NCI-H82 treated with DMSO at 0.1 percent for 48 hours (cell line): ENCODE measurements around the gene HLA-DQA2.
"Not testable (repeated sequence)": the region's sequence is repeated elsewhere in the genome, so short reads cannot be mapped to it uniquely, and the experiment has no call there.

Experiments used
- DNase-seq: peaks from one replicate; lab custom pipeline; 2025; ENCODE audit not compliant: unreplicated experiment; lab: John Stamatoyannopoulos, UW

Gene HLA-DQA2

DNA sequence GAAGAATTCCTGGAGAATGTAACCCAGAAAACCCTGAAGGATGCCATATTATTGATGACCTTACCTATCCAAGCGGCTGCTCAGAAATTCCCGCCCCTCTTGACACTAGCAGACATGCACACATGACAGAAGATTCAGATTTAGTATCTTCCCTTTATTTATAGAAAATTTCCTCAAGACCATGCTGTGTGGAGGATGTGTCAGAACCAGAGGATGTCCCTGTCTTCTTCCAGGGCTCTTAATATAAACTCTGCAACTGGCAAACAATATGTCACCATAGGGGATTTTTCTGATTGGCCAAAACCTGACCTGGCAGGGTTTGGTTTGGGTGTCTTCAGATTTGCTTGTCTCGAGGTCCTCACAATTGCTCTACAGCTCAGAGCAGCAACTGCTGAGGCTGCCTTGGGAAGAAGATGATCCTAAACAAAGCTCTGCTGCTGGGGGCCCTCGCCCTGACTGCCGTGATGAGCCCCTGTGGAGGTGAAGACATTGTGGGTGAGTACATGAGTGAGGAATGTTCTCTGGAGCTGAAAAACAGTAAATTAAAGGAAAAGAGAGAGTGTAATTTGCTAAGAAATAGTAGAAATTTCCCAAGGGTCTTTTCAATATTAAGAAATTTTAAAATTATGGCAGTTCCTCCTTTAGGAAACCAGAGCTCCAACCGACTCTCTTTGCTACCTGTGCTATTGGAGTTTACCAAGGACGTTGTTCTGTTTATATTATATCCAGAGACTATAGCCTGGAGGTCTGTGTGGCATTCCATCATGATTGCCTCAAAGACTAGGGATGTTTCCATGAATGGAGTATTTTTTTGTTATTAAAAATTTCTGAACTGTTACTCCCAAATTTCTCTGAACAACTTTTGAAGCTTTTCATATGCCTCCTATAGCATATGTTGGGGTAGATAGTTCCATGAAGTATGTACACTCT, at the start of gene HLA-DQA2:
TSS of gene HLA-DQA2 (plus strand) at position 361 of the 930 bp plus-strand sequence. CDS start at position 414, 53 bp downstream.
- DNase-seq: no peak

DNA sequence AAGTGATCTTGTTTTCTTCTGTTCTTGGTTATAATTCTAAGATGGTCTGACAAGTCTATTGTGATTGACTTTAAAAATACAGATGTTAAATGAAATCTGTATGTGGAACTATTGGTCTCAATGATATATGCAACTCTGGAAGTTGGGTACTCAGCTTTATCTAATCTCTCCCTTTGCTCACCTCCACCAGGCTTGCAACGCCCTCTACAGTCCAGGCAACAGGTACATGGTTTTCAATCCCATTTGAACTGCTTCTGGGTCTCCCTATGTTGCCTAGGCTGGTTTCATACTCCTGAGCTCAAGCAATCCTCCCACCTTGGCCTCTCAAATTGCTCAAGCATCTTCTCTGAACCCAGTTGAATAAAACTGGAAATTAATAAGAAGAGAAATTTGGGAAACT, 49.2 kb upstream of the HLA-DQA2 start:
- peak; percentile 20 for DNase-seq

DNA sequence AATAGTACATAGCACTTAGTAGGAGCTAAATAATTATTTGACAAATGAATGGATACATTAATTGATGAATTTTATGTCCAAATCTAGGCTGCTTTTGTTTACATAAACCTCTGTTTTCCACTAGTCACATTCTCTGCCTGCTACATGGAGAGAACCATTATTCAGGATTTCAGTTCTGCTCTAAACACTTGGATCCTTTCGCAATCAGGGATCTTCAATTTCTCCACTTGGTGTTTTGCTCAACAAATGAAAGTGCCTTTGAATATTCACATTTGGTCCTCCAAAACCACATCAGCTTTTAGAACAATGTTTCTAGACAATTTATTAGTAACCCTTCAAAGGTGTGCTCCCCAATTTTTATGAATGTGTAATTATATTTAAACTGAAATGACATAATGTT, 44.2 kb upstream of the HLA-DQA2 start:
- no peak for DNase-seq

DNA sequence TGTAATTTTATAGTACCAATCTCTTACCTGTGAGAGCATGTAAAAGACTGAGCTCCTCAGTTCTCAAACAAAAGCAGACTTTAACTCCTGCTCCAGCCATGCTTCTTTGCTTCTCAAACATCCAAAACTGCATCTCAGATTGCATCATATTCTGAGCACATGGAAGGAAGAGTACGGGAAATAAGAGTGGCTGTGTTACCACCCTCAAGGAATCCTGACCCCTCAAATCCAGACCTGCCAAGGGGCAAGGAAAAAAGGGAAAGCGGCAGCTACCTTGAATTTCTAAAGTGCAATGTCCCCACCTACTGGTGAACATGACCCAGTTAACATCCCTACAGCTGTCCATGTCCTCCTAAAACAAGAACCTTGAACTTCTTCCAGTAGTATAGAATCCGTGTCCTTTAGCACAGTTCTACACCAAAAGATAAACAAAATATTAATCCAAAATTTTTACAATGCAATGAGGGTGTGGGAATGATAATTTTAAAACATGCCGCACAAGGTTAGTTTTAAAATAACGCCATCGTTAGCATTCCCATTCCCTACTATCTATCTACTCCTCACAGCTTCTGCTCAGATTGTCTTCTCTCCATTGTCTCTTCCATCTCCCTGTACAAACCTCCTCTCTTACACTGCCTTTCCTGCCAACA, 40.7 kb upstream of the HLA-DQA2 start:
- peak; percentile 54 for DNase-seq

DNA sequence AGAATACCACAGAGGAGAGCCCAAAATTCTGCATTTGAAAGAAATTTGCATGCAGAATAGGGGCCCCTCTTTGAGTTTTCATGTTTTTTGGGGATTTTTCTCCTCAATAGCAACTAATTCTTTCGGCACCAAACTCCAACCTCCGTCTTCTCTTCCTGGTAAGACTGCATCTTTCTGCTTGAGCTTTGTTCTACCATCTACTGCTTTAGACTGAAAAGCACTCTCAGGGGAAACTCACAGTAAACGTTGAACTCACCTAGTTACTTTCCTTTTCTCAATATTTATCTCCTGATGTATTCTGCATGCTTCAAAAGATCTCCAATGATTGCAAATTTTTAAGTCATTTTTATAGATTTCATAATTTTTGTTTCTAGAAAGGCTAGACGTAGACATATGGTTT, 37.8 kb upstream of the HLA-DQA2 start:
- no peak for DNase-seq

DNA sequence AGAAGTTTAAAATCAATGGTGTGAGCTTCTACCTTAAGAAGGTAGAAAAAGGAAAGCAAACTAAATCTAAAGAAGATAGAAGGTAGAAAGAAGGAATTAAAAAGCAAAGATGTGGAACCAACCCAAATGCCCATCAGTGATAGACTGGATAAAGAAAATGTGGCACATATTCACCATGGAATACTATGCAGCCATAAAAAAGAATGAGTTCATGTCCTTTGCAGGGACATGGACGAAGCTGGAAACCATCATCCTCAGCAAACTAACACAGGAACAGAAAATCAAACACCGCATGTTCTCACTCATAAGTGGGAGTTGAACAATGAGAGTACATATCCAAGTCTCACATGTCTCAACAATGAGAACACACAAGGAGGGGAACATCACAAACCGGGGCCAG, 36.0 kb upstream of the HLA-DQA2 start:
- DNase-seq: not testable (repeated sequence)

DNA sequence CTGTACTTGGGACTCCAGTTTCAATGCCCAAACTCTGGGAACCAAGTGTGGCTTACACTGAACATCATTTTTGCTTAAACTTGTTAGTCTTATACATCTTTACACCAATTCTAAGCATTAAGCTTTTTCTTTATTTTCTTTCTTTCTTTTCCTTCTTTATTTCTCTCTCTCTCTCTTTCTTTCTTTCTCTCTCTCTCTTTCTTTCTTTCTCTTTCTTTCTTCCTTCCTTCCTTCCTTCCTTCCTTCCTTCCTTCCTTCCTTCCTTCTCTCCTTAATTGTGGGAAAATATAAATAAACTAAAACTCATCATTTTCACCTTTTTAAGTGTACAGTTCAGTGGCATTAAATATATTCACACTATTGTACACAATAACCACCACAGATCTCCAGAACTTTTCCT, 31.6 kb upstream of the HLA-DQA2 start:
- DNase-seq: no peak

DNA sequence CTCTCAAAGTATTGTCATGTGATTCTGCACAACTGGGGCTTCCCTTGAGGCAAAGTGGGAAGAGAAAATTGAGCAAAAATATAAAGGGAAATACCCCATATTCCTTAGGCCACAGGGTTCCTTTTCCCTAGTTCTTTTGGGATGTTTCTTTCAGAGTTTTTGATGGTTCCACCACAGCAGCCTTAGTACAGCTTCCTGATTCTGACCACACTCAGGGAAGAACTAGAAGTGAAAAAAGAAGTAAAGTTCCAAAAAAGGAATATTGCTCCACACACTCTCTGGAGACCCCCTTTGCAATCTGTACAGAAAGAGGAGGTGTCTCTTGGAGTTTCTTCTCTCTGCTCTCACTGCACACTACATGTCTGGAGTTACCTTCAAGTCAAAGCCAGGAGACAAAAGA, 27.9 kb upstream of the HLA-DQA2 start:
- no peak for DNase-seq

DNA sequence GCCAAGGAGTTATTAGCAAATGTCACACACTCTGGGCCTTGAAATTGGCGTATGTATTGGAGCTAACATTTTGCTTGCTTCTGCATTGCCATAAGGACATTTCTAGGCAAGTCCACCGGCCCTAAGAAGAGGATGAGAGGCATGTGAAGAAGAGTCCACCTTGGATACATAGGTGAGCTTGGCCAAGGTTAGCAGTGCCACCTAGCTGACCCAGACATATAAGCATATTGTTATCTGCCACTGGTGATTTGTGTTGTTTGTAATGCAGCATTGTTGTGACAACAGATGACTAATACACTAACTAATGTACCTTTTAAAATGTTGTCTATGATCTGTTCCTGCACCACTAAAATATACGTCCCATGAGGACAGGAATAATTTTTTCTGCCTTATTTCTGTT, 24.8 kb upstream of the HLA-DQA2 start:
- no peak for DNase-seq

DNA sequence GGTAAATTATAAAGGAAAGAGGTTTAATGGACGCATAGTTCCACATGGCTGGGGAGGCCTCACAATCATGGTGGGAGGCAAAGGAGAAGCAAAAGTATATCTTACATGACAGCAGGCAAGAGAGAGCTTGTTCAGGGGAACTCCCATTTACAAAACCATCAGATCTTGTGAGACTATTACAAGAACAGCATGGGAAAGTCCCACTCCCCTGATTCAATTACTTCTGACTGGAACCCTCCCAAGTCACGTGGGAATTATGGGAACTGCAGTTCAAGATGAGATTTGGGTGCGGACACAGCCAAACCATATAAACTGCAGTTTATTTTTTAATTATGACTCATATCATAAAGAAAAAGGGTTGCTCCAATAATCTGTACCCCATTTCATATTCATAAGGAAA, 22.3 kb upstream of the HLA-DQA2 start:
- DNase-seq: no peak

DNA sequence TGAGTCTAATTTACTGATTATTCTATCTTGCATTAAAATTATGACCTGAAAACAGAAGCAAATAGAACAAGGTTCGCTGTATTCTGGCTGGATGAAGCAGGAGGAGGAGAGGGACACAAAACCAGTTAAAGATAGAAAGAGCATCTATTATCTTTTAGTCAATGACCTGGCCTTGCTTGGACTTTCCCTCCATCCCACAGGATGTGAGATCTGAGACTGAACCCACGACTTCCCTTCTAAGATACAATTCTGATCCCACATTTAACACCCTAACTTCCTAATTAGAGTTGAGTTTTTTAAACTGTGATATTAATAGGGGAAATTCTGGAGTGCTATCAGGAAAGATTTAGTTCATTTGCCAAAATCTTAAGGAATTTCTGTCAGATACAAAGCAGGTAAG, 3.1 kb upstream of the HLA-DQA2 start:
- no peak for DNase-seq

DNA sequence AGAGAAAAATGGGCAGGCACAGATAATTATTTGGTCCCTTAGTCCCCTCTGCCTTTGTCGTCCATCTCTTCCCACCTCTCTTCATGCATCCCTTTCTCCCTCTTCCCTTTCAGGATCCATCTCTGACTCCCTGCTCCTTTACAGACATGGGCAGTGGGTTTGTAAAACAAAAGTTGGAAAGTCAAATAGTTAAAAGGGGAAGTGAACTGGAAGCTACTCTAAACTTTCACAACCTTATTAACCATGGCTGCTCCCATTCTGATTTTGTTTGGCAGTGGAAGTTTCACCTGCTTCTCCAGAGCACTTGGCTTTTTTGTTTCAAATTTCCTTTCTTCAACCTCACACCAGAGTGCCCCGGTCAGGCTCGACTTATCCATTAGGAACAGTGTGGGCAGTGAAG, 1.2 kb downstream of the HLA-DQA2 start:
- no peak for DNase-seq

DNA sequence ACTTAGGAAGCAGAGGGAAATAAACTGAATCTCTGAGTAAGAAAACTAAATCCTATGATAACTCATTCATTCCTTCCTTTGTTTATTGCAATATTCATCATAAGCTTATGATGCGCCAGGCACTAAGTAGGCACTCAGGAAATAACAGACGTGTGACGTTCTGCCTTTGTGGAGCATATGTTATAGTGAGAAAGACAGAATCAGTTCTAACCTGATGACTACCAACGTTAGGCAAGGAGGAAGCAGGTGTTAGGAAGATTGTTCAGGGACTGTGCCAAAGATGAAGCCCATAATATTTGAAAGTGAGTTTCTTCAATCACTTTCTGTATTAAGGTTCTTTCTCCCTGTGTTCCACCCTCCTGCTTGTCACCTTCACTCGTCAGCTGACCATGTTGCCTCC, 3.6 kb downstream of the HLA-DQA2 start:
- DNase-seq: no peak

DNA sequence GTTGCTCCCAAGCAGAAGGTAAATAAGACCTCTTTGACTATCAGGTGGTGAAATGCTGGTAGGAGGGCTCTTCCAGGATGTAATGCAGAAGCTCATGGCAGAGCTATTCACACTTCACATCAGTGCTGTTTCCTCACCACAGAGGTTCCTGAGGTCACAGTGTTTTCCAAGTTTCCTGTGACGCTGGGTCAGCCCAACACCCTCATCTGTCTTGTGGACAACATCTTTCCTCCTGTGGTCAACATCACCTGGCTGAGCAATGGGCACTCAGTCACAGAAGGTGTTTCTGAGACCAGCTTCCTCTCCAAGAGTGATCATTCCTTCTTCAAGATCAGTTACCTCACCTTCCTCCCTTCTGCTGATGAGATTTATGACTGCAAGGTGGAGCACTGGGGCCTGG, 4.5 kb downstream of the HLA-DQA2 start:
- DNase-seq: not testable (repeated sequence)

DNA sequence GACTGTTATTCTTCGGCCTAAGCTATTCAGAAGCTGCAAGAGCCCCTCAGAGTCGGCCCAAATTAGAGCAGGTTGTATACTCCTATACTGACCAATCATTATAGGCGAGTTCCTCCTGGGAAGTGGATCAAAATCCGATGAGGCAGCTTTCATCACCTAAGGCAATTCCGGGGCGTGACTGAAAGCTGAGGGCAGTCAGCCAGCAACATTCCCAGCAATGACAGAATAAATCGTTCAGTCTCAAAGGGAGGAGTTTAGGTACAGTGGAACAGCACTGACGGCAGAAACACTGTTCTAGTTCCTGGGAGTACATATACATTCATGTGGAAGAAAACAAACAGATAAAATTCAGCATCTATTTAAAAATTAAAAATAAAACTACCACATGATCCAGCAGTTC, 11.4 kb downstream of the HLA-DQA2 start:
- no peak for DNase-seq

DNA sequence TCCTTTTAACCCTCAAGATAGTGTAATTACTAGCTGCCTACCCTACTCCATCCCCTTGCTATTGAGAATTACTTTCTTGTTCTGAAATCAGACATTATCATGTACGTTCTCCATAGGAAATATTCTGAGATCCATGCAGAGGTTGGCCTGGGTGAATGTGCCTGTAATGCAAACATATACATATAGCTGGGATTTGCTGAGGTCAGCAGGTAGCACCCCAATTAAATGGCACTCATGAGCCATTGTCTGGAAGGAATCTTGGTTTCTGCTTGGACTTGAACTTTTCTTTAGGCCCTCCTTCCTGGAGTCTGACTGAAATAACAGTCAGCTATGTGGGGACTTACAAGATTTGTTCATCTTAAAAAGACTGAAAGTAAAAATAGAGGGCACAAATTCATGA, 18.5 kb downstream of the HLA-DQA2 start:
- DNase-seq: no peak

DNA sequence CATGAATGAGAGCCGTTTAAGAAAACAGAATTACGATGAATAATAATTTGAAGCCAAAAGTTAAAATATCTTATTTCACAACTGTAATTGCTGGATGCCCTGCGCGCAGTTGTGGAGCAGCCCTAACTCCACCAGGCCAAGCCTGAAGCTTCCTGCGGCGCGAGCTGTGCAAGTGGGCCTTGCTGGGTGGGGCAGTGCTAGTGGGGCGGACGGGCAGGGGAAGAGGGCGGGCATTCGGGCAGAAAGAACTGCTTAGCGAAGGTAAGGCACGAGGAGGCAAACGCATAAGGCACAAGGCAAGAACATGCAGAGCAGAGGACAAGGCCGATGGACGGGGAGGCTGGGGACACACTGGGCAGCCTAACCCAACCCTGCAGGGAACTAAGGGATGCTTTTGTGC, 19.9 kb downstream of the HLA-DQA2 start:
- no peak for DNase-seq

DNA sequence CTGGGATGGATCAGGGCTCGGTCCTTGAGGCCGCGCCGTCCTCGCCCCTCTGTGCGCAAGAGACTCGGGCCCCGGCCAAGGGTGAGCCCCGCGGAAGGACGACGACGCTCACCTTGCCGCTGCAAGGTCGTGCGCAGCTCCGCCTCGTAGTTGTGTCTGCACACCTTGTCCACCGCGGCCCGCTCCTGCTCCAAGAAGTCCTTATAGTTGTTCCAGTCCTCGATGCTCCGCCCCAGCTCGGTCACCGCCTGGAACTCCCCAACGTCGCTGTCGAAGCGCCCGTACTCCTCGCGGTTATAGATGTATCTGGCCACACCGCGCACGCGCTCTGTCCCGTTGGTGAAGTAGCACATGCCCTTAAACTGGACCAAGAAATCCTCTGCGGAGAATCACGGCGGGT, 20.4 kb downstream of the HLA-DQA2 start:
- DNase-seq: no peak

DNA sequence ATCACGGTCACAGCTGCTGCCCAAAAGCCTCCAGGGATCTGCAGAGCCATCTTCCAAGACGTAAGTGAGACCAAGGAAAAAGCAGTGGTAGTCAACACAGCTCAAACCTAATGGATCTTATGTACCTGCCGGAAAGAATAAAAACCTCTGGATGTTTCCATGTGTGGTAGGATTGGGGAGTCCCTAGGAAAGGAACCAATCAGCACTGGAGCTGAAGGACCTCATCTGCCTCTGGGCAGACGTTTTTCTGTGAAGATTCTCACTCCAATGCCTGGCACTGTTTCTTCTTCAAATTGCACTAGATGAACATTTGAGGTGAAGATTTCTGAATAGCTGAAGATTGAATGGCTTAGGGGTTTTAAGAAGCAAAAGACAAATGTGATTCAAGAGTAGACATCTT, 22.2 kb downstream of the HLA-DQA2 start, which contains the start of gene HLA-DQB2:
TSS of gene HLA-DQB2 (minus strand) at position 112 of the 400 bp plus-strand sequence. CDS start at position 50, 62 bp downstream.
- no peak for DNase-seq

DNA sequence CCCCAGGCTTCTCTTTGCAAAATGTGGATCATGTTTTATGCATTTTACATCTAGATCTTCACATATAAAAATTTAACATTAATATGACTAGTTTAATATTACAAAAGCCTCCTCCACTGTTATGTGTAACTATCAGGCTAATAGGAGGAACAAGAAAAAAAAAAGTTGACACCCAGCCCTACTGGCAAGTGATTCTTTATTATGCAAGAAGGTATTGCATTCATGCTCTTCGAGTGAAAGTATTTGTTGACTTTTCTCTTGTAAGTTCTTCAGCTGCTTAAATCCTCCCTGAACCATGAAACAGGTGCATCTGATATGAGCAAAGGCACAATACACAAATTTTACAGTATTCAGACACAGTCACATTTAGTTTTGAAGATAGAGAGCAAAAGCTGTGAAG, 22.9 kb downstream of the HLA-DQA2 start:
- no peak for DNase-seq

DNA sequence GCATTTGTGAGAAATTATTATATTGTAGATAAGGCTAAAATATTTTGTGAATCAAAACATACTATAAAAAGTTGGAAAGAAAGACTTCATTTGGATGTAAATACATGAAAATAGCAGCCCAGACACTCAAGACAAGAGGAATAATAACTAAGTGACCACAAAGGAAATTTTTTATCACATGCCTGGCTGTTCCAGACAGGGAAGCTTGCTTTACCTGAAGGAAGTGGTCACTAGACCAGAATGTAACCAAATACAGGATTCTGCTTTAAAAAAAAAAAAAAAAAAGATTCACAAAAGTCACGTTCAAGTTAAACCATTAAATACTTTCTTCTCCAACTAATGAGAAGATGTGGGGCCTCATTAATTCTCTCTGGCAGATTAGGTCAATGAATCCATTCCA, 31.5 kb downstream of the HLA-DQA2 start:
- DNase-seq: no peak

DNA sequence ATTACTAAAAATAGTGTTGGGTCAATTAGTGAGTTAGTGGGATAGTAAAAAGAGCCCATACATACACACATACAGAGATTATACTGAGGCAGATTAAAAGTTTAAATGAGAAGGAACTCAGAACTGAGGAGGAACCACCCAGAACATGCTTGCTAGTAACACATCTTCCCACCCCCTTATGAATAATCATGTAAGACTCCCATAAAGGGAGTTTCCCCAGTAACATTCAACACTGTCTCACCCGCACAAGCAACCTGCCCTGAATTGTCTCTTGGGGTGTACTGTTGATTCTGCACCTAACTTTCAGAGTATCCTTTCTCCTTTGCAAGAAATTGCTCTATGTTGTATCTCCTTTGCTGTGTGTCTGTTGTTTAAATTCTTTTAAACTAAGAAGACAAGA, 33.2 kb downstream of the HLA-DQA2 start:
- no peak for DNase-seq
